HEK293 (cell line): Measurements from ENCODE around the gene CDC42SE1.

Experiments
- BCL11A ChIP-seq: fragments of 450-650 bp; formaldehyde crosslinking; IDR thresholded peaks from 2 replicates; pipeline ENCODE4 v1.5.1; 2016; ENCODE audit warnings: low read depth, missing biosample characterization, missing genetic modification characterization
- IKZF3 ChIP-seq: fragments of 450-650 bp; IDR thresholded peaks from 2 replicates; pipeline ENCODE4 v1.5.0; 2018; ENCODE audit warnings: missing biosample characterization, mild to moderate bottlenecking, missing genetic modification characterization, moderate library complexity
- SP3 ChIP-seq: fragments of 450-650 bp; formaldehyde crosslinking; IDR thresholded peaks from 2 replicates; pipeline ENCODE4 v1.5.1; 2016; ENCODE audit warnings: missing biosample characterization, missing genetic modification characterization
- ZBTB7A ChIP-seq: fragments of 450-650 bp; formaldehyde crosslinking; IDR thresholded peaks from 2 replicates; pipeline ENCODE4 v1.5.1; 2016; ENCODE audit warnings: low read depth, missing biosample characterization, missing genetic modification characterization
- ZFP3 ChIP-seq: fragments of 450-650 bp; formaldehyde crosslinking; IDR thresholded peaks from 2 replicates; pipeline ENCODE4 v1.5.1; 2016; ENCODE audit warnings: low read depth, missing biosample characterization, missing genetic modification characterization
- ZNF121 ChIP-seq: fragments of 450-650 bp; formaldehyde crosslinking; IDR thresholded peaks from 2 replicates; pipeline ENCODE4 v1.5.1; 2016; ENCODE audit warnings: missing biosample characterization, missing genetic modification characterization
- ZNF174 ChIP-seq: fragments of 450-650 bp; formaldehyde crosslinking; IDR thresholded peaks from 2 replicates; pipeline ENCODE4 v1.5.0; 2017; ENCODE audit warnings: missing biosample characterization, mild to moderate bottlenecking, missing genetic modification characterization
- ZNF202 ChIP-seq: fragments of 450-650 bp; formaldehyde crosslinking; IDR thresholded peaks from 2 replicates; pipeline ENCODE4 v1.5.1; 2016; ENCODE audit warnings: missing biosample characterization, missing genetic modification characterization, borderline replicate concordance
- ZNF214 ChIP-seq: fragments of 450-650 bp; formaldehyde crosslinking; IDR thresholded peaks from 2 replicates; pipeline ENCODE4 v1.5.1; 2017; ENCODE audit warnings: missing biosample characterization, mild to moderate bottlenecking, missing genetic modification characterization, borderline replicate concordance
- ZNF23 ChIP-seq: fragments of 450-650 bp; formaldehyde crosslinking; IDR thresholded peaks from 2 replicates; pipeline ENCODE4 v1.5.1; 2016; ENCODE audit warnings: missing biosample characterization, missing genetic modification characterization, borderline replicate concordance
- ZNF24 ChIP-seq: fragments of 450-650 bp; formaldehyde crosslinking; IDR thresholded peaks from 2 replicates; pipeline ENCODE4 v1.5.1; 2016; ENCODE audit warnings: missing biosample characterization, missing genetic modification characterization
- ZNF266 ChIP-seq: fragments of 450-650 bp; formaldehyde crosslinking; IDR thresholded peaks from 2 replicates; pipeline ENCODE4 v1.5.1; 2016; ENCODE audit warnings: missing biosample characterization, missing genetic modification characterization, low read depth
- ZNF335 ChIP-seq: fragments of 450-650 bp; formaldehyde crosslinking; conservative IDR thresholded peaks from 2 replicates; pipeline ENCODE4 v1.5.1; 2016; ENCODE audit warnings: missing biosample characterization, missing genetic modification characterization
- ZNF404 ChIP-seq: fragments of 450-650 bp; formaldehyde crosslinking; IDR thresholded peaks from 2 replicates; pipeline ENCODE4 v1.5.1; 2017; ENCODE audit warnings: missing biosample characterization, missing genetic modification characterization
- ZNF548 ChIP-seq: fragments of 450-650 bp; formaldehyde crosslinking; IDR thresholded peaks from 2 replicates; pipeline ENCODE4 v1.5.1; 2016; ENCODE audit warnings: missing biosample characterization, missing genetic modification characterization
- ZNF629 ChIP-seq: fragments of 450-650 bp; formaldehyde crosslinking; IDR thresholded peaks from 2 replicates; pipeline ENCODE4 v1.5.1; 2017; ENCODE audit warnings: missing biosample characterization, missing genetic modification characterization
- ZNF830 ChIP-seq: fragments of 450-650 bp; IDR thresholded peaks from 2 replicates; pipeline ENCODE4 v1.5.0; 2018; ENCODE audit warnings: missing biosample characterization, missing genetic modification characterization, low read depth, mild to moderate bottlenecking, moderate library complexity
- ZNF837 ChIP-seq: fragments of 450-650 bp; formaldehyde crosslinking; IDR thresholded peaks from 2 replicates; pipeline ENCODE4 v1.5.1; 2016; ENCODE audit warnings: missing biosample characterization, missing genetic modification characterization
- TF ChIP-seq, protein P1 (sequence below): fragments of 450-650 bp; formaldehyde crosslinking; IDR thresholded peaks from 2 replicates; pipeline ENCODE4 v1.5.1; 2016; ENCODE audit warnings: missing biosample characterization, missing genetic modification characterization, low read depth
- TF ChIP-seq, protein P2 (sequence below): fragments of 450-650 bp; formaldehyde crosslinking; IDR thresholded peaks from 2 replicates; pipeline ENCODE4 v1.5.1; 2016; ENCODE audit warnings: missing biosample characterization, missing genetic modification characterization
- TF ChIP-seq, protein P3 (sequence below): fragments of 450-650 bp; formaldehyde crosslinking; optimal IDR thresholded peaks from 2 replicates; pipeline ENCODE3; 2016; ENCODE audit warnings: missing biosample characterization, mild to moderate bottlenecking, missing genetic modification characterization
- TF ChIP-seq, protein P4 (sequence below): fragments of 450-650 bp; formaldehyde crosslinking; IDR thresholded peaks from 2 replicates; pipeline ENCODE4 v1.5.1; 2016; ENCODE audit warnings: missing biosample characterization, missing genetic modification characterization
- TF ChIP-seq, protein P5 (sequence below): fragments of 450-650 bp; formaldehyde crosslinking; IDR thresholded peaks from 2 replicates; pipeline ENCODE4 v1.5.1; 2016; ENCODE audit warnings: missing biosample characterization, missing genetic modification characterization
- TF ChIP-seq, protein P6 (sequence below): IDR thresholded peaks from 2 replicates; pipeline ENCODE4 v1.6.1; 2011; ENCODE audit warnings: mild to moderate bottlenecking, low read depth, low read length, borderline replicate concordance

Gene CDC42SE1

DNA sequence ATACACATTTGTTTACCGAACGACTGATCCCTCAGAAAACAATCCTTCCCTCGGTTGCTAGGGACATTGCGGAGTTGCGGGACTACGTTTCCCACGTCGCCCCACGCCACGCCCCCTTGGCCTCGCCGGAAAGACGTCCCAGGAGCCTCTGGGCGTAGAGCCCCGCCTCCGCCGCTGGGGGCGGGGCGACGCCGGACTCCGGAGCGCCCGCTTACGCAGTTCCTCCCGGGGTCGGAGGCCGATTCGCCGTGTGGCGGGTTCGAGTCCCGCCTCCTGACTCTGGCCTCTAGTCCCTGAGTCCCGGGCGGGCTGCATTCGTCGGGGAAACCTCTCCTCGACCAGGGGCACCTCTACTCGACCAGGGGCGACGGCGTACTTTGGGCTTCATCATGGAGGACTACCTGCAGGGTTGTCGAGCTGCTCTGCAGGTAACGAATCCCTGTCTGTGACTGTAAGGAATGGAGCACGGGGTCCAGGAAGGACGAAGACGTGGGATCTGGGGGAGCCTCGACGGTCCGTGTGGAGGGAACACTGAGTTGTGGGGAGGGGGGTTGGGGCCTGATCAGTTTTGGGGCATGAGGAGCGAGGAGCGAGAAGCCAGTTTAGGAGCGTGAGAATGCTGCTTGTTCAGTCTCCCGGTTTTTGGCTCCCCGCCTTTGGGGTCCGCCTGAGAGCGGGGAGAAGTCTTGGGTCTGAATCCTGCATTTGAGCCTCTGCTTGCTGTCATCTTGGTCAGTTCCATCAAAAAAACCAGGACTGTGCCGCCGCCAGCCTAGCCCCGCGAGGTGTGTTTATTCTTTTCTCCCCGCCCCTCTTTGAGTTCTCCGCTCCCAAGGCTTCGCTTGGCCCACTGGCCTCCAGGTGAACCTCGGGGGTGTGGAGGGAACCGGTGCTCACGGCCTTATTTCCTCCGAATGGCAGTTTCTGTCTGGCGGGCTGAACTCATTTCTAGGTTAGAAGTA, 50.9 kb downstream of the CDC42SE1 start, which contains the start of gene PRUNE1 (continued):
- TF ChIP-seq ZNF174 (tag by site-specific recombination): no peak
- TF ChIP-seq BCL11A (tag by site-specific recombination): peak; percentile 81
- 0 out of 2 replicates have a peak, but pooled peaks have one; percentile 78 for TF ChIP-seq ZBTB7A (tag by site-specific recombination)
- peak; percentile 98 for TF ChIP-seq SP3 (tag by site-specific recombination)
- TF ChIP-seq, protein P1, sequence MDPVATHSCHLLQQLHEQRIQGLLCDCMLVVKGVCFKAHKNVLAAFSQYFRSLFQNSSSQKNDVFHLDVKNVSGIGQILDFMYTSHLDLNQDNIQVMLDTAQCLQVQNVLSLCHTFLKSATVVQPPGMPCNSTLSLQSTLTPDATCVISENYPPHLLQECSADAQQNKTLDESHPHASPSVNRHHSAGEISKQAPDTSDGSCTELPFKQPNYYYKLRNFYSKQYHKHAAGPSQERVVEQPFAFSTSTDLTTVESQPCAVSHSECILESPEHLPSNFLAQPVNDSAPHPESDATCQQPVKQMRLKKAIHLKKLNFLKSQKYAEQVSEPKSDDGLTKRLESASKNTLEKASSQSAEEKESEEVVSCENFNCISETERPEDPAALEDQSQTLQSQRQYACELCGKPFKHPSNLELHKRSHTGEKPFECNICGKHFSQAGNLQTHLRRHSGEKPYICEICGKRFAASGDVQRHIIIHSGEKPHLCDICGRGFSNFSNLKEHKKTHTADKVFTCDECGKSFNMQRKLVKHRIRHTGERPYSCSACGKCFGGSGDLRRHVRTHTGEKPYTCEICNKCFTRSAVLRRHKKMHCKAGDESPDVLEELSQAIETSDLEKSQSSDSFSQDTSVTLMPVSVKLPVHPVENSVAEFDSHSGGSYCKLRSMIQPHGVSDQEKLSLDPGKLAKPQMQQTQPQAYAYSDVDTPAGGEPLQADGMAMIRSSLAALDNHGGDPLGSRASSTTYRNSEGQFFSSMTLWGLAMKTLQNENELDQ (tag by site-specific recombination): no peak
- TF ChIP-seq ZNF335: peak; percentile 94
- no peak for TF ChIP-seq ZNF837 (tag by site-specific recombination)
- TF ChIP-seq, protein P2, sequence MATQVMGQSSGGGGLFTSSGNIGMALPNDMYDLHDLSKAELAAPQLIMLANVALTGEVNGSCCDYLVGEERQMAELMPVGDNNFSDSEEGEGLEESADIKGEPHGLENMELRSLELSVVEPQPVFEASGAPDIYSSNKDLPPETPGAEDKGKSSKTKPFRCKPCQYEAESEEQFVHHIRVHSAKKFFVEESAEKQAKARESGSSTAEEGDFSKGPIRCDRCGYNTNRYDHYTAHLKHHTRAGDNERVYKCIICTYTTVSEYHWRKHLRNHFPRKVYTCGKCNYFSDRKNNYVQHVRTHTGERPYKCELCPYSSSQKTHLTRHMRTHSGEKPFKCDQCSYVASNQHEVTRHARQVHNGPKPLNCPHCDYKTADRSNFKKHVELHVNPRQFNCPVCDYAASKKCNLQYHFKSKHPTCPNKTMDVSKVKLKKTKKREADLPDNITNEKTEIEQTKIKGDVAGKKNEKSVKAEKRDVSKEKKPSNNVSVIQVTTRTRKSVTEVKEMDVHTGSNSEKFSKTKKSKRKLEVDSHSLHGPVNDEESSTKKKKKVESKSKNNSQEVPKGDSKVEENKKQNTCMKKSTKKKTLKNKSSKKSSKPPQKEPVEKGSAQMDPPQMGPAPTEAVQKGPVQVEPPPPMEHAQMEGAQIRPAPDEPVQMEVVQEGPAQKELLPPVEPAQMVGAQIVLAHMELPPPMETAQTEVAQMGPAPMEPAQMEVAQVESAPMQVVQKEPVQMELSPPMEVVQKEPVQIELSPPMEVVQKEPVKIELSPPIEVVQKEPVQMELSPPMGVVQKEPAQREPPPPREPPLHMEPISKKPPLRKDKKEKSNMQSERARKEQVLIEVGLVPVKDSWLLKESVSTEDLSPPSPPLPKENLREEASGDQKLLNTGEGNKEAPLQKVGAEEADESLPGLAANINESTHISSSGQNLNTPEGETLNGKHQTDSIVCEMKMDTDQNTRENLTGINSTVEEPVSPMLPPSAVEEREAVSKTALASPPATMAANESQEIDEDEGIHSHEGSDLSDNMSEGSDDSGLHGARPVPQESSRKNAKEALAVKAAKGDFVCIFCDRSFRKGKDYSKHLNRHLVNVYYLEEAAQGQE (tag by site-specific recombination): no peak; the same call in 1 of the 2 replicates
- TF ChIP-seq ZNF548 (tag by site-specific recombination): no peak
- TF ChIP-seq ZNF24 (tag by site-specific recombination): peak; percentile 21
- TF ChIP-seq, protein P3, sequence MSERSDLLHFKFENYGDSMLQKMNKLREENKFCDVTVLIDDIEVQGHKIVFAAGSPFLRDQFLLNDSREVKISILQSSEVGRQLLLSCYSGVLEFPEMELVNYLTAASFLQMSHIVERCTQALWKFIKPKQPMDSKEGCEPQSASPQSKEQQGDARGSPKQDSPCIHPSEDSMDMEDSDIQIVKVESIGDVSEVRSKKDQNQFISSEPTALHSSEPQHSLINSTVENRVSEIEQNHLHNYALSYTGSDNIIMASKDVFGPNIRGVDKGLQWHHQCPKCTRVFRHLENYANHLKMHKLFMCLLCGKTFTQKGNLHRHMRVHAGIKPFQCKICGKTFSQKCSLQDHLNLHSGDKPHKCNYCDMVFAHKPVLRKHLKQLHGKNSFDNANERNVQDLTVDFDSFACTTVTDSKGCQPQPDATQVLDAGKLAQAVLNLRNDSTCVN: peak; percentile 27
- TF ChIP-seq, protein P4, sequence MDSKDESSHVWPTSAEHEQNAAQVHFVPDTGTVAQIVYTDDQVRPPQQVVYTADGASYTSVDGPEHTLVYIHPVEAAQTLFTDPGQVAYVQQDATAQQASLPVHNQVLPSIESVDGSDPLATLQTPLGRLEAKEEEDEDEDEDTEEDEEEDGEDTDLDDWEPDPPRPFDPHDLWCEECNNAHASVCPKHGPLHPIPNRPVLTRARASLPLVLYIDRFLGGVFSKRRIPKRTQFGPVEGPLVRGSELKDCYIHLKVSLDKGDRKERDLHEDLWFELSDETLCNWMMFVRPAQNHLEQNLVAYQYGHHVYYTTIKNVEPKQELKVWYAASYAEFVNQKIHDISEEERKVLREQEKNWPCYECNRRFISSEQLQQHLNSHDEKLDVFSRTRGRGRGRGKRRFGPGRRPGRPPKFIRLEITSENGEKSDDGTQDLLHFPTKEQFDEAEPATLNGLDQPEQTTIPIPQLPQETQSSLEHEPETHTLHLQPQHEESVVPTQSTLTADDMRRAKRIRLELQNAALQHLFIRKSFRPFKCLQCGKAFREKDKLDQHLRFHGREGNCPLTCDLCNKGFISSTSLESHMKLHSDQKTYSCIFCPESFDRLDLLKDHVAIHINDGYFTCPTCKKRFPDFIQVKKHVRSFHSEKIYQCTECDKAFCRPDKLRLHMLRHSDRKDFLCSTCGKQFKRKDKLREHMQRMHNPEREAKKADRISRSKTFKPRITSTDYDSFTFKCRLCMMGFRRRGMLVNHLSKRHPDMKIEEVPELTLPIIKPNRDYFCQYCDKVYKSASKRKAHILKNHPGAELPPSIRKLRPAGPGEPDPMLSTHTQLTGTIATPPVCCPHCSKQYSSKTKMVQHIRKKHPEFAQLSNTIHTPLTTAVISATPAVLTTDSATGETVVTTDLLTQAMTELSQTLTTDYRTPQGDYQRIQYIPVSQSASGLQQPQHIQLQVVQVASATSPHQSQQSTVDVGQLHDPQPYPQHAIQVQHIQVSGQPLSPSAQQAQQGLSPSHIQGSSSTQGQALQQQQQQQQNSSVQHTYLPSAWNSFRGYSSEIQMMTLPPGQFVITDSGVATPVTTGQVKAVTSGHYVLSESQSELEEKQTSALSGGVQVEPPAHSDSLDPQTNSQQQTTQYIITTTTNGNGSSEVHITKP (tag by site-specific recombination): peak; percentile 91
- TF ChIP-seq ZNF629 (tag by site-specific recombination): peak; percentile 95
- TF ChIP-seq, protein P5, sequence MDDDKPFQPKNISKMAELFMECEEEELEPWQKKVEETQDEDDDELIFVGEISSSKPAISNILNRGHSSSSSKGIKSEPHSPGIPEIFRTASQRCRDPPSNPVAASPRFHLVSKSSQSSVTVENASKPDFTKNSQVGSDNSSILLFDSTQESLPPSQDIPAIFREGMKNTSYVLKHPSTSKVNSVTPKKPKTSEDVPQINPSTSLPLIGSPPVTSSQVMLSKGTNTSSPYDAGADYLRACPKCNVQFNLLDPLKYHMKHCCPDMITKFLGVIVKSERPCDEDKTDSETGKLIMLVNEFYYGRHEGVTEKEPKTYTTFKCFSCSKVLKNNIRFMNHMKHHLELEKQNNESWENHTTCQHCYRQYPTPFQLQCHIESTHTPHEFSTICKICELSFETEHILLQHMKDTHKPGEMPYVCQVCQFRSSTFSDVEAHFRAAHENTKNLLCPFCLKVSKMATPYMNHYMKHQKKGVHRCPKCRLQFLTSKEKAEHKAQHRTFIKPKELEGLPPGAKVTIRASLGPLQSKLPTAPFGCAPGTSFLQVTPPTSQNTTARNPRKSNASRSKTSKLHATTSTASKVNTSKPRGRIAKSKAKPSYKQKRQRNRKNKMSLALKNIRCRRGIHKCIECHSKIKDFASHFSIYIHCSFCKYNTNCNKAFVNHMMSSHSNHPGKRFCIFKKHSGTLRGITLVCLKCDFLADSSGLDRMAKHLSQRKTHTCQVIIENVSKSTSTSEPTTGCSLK (tag by site-specific recombination): no peak
- no peak for TF ChIP-seq ZNF121 (tag by site-specific recombination)
- no peak for TF ChIP-seq ZNF23 (tag by site-specific recombination)
- no peak for TF ChIP-seq ZNF404 (tag by site-specific recombination)
- TF ChIP-seq ZFP3: no peak
- no peak for TF ChIP-seq ZNF214 (tag by site-specific recombination)
- TF ChIP-seq, protein P6, sequence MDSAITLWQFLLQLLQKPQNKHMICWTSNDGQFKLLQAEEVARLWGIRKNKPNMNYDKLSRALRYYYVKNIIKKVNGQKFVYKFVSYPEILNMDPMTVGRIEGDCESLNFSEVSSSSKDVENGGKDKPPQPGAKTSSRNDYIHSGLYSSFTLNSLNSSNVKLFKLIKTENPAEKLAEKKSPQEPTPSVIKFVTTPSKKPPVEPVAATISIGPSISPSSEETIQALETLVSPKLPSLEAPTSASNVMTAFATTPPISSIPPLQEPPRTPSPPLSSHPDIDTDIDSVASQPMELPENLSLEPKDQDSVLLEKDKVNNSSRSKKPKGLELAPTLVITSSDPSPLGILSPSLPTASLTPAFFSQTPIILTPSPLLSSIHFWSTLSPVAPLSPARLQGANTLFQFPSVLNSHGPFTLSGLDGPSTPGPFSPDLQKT: no peak; the same call in 1 of the 2 replicates
- TF ChIP-seq ZNF830 (tag by site-specific recombination): no peak
- TF ChIP-seq IKZF3 (tag by site-specific recombination): peak; percentile 76
- TF ChIP-seq ZNF266 (tag by site-specific recombination): no peak
- TF ChIP-seq ZNF202 (tag by site-specific recombination): no peak
